Endothelial cell of umbilical vein (primary cell): Measurements from ENCODE around the gene DAGLB. TPM values are rescaled to one million over a fixed set of nuclear protein-coding genes. Genes with fewer than 3 reads are reported as not detected.

Experiments
- BruUV-seq: library from RNA; stranded (reverse); fragments of 400-500 nt; replicated peaks from 2 replicates; lab custom pipeline; 2021; lab: Mats Ljungman, UMichigan
- CTCF ChIA-PET: fragments of 300-600, 350-600 bp; sonication (Branson Sonifier 250); formaldehyde crosslinking; loops from one replicate; lab custom pipeline; 2021; ENCODE audit warnings: antibody characterized with exemption, inconsistent platforms; lab: Charles Lee
- POLR2A ChIA-PET: fragments of 300-600, 350-600 bp; sonication (Branson Sonifier 250); formaldehyde crosslinking; loops from one replicate; lab custom pipeline; 2021; ENCODE audit warnings: antibody characterized with exemption, inconsistent platforms; lab: Charles Lee
- DNase-seq: peaks from one replicate; pipeline ENCODE4 v3.0.0-alpha.2; 2011; ENCODE audit warnings: low read depth, low spot score
- FAIRE-seq: peaks from 2 replicates; lab custom pipeline; 2011; peaks lifted over from hg19 to GRCh38; lab: Jason Lieb, UNC
- H2AFZ ChIP-seq: 2 replicates; pipeline ENCODE4 v1.6.0; 2012; ENCODE audit warnings: low read depth, low read length, control low read depth, inconsistent platforms
- H3K27ac ChIP-seq: 2 replicates; pipeline ENCODE4 v1.5.1; 2011; ENCODE audit warnings: low read depth, mild to moderate bottlenecking, control low read depth, low read length, moderate library complexity; ENCODE audit not compliant: insufficient read depth
- H3K27me3 ChIP-seq, 2 experiments: 2 replicates each; pipeline versions ENCODE4 v1.6.0 to v1.6.1; 2011; ENCODE audit warnings: low read length in 2 of 2, mixed read lengths in 1 of 2; ENCODE audit not compliant: control insufficient read depth in 2 of 2, insufficient read depth in 2 of 2
- H3K36me3 ChIP-seq, 2 experiments: 2 replicates in 1 of 2; 3 replicates in 1 of 2; pipeline ENCODE4 v1.5.1; 2011; ENCODE audit warnings: low read length in 2 of 2, mild to moderate bottlenecking in 1 of 2, moderate library complexity in 1 of 2; ENCODE audit not compliant: control insufficient read depth in 2 of 2, insufficient read depth in 2 of 2; ENCODE audit errors: extremely low read depth in 1 of 2
- H3K4me1 ChIP-seq: 3 replicates; pipeline ENCODE4 v1.5.1; 2011; ENCODE audit warnings: mild to moderate bottlenecking, low read length; ENCODE audit not compliant: control insufficient read depth, insufficient read depth; ENCODE audit errors: extremely low read depth
- H3K4me2 ChIP-seq: 2 replicates; pipeline ENCODE4 v1.6.1; 2011; ENCODE audit warnings: low read length, control low read depth, mixed read lengths; ENCODE audit not compliant: insufficient read depth
- H3K4me3 ChIP-seq, 3 experiments: fragments of 200-600 bp in 1 of 3; sonication (generic), shearing (Covaris generic) in 1 of 3; replicated peaks in 1 of 3; 2 replicates each; pipeline ENCODE4 v1.5.1; 2011 to 2016; ENCODE audit warnings: control low read depth in 3 of 3, low read length in 3 of 3, mild to moderate bottlenecking in 2 of 3, inconsistent platforms in 1 of 3, low read depth in 1 of 3, moderate library complexity in 1 of 3; ENCODE audit not compliant: insufficient read depth in 1 of 3
- H3K79me2 ChIP-seq: 2 replicates; pipeline ENCODE4 v1.6.0; 2012; ENCODE audit warnings: low read length, inconsistent platforms; ENCODE audit not compliant: control insufficient read depth, insufficient read depth
- H3K9ac ChIP-seq: replicated peaks from 2 replicates; pipeline ENCODE3; 2011; ENCODE audit warnings: low read length, control low read depth; ENCODE audit not compliant: insufficient read depth; ENCODE audit errors: extremely low read depth
- H3K9me1 ChIP-seq: replicated peaks from 3 replicates; pipeline ENCODE4 v1.6.0; 2011; ENCODE audit warnings: mild to moderate bottlenecking, low read length; ENCODE audit not compliant: control insufficient read depth, insufficient read depth; ENCODE audit errors: extremely low read depth
- H3K9me3 ChIP-seq: replicated peaks from 2 replicates; pipeline ENCODE4 v1.5.1; 2012; ENCODE audit warnings: low read length, inconsistent platforms; ENCODE audit not compliant: control insufficient read depth, insufficient read depth
- H4K20me1 ChIP-seq: replicated peaks from 2 replicates; pipeline ENCODE3; 2011; ENCODE audit warnings: mild to moderate bottlenecking, low read length; ENCODE audit not compliant: control insufficient read depth, insufficient read depth; ENCODE audit errors: extremely low read depth
- POLR2AphosphoS5 ChIP-seq: IDR thresholded peaks from 2 replicates; pipeline ENCODE4 v1.6.1; 2012; ENCODE audit warnings: low read depth, mild to moderate bottlenecking, control low read depth, low read length, moderate library complexity; ENCODE audit not compliant: insufficient read depth
- dilution Hi-C: fragments of 300-500 bp; cut with MboI; formaldehyde crosslinking; loops from one replicate; pipeline ENCODE4 v1.15.0; 2019; ENCODE audit warnings: low sequenced_read_pairs; ENCODE audit not compliant: extremely low pct_ligation_motif_present
- intact Hi-C: fragments of 100-400 bp; cut with micrococcal nuclease; formaldehyde crosslinking; loops from one replicate; pipeline ENCODE4 v1.10.0; 2022
- polyA plus RNA-seq, 4 experiments: library from polyadenylated mRNA; depleted of rRNA in 3 of 4; stranded (reverse) in 3 of 4; unstranded in 1 of 4; fragments of >200 nt; gene quantifications; 2 replicates each; pipeline versions ENCODE4 v1.2.1 to v1.2.3, GENCODE V29; 2011 to 2012; ENCODE audit warnings: missing spikeins in 1 of 4
- total RNA-seq: library from RNA; stranded (reverse); gene quantifications from 2 replicates; pipeline ENCODE4 v1.2.3, GENCODE V29; 2021
- TF ChIP-seq, protein P1 (sequence below), 2 donors: IDR thresholded peaks; 1 replicate in 1 of 2; 2 replicates in 1 of 2; pipeline ENCODE4 v1.5.1; 2011; ENCODE audit warnings: low read length in 2 of 2, mild to moderate bottlenecking in 2 of 2, moderate library complexity in 2 of 2, control low read depth in 1 of 2, inconsistent platforms in 1 of 2, low read depth in 1 of 2; ENCODE audit not compliant: insufficient read depth in 1 of 2; ENCODE audit errors: extremely low read depth in 1 of 2

DAGLB gene
- total and polyA plus RNA-seq, 2 donors (not counting 3 experiments of a cell fraction or from before 2014, with no cell fraction given), result 28.2 to 48.2 TPM

DNA sequence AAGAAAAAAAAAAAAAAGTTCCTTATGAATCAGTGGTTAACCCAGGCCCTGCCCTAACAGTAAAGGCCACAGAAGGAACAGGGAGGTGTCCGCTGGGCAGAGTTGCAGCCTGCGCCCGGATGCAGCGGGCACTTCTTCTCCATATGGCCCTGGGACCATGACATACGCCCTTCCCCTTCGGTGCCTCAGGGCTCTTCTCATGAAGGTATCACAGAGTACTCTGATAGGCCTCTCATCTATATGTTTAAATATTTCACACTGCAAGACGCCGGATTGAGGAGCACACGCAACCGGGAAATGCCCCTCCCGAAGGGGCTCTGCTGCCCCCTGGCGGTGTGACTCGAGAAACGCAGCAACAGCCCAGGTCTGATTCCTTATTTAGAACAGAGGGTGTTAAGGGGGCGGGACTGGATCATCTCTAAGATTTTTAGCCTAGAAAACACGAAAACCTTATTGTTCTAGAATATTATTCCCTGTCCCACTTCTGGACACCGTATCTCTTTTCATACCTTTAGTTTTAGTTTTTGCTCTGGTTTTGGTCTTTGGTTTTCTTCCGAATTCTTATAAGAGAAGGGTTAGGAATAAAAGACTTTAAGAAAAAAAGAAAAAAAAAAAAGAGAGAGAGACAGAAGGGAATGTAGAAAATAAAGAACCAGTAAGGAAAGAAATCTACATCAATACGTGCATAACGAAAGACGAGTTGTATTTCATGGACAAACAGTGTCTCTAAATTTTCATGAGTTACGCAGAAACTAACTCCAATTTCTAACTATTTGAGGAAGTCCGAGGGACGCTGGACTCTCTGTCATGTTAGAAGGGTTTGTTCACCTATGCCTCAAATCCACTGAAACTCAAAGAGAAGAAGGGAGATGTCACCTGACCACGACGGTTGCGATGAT lies 12.0 kb downstream of the DAGLB start:
- H3K9me3 ChIP-seq, result no peaks in the 10 kb centered on the region
- no TSS peak for BruUV-seq
- peaks cover 11% of the 10 kb centered on the region for H3K4me1 ChIP-seq
- H3K4me3 ChIP-seq, result no peak overlapping the region
- H2AFZ ChIP-seq, result no peak overlapping the region
- no peak for TF ChIP-seq POLR2AphosphoS5
- TF ChIP-seq, protein P1, sequence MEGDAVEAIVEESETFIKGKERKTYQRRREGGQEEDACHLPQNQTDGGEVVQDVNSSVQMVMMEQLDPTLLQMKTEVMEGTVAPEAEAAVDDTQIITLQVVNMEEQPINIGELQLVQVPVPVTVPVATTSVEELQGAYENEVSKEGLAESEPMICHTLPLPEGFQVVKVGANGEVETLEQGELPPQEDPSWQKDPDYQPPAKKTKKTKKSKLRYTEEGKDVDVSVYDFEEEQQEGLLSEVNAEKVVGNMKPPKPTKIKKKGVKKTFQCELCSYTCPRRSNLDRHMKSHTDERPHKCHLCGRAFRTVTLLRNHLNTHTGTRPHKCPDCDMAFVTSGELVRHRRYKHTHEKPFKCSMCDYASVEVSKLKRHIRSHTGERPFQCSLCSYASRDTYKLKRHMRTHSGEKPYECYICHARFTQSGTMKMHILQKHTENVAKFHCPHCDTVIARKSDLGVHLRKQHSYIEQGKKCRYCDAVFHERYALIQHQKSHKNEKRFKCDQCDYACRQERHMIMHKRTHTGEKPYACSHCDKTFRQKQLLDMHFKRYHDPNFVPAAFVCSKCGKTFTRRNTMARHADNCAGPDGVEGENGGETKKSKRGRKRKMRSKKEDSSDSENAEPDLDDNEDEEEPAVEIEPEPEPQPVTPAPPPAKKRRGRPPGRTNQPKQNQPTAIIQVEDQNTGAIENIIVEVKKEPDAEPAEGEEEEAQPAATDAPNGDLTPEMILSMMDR (IDR thresholded peaks at IDR 0.05; ENCODE audit: extremely low read depth in 1 of 2, insufficient read depth in 1 of 2, low read depth in 1 of 2, low read length in 2 of 2), result peak; percentile 93 to 95
- H3K9me1 ChIP-seq, result no peaks in the 10 kb centered on the region
- H3K27ac ChIP-seq, result no peak overlapping the region
- peaks cover 36% of the 10 kb centered on the region for H3K79me2 ChIP-seq
- dilution Hi-C loops (no loop called here), intact Hi-C loops (loop anchor here (1.0 to 5.0 kb wide), 4 partner anchors 21 to 578 kb away; no protein-coding TSS in a partner anchor)
- H4K20me1 ChIP-seq, result no peaks in the 10 kb centered on the region
- H3K36me3 ChIP-seq, result peaks cover 0 to 2% of the 10 kb centered on the region in 2 experiments
- FAIRE-seq (peak; percentile 93), DNase-seq (peak; percentile 84)
- H3K4me2 ChIP-seq, result no peak overlapping the region
- H3K9ac ChIP-seq, result no peak overlapping the region
- ChIA-PET CTCF (interaction anchor here (1.0 to 1.5 kb wide), 2 partner anchors 9 to 438 kb away, joined by 4 read pairs; no protein-coding TSS in a partner anchor), POLR2A (no interaction called here)
- no peaks in the 10 kb centered on the region for H3K27me3 ChIP-seq
